Naive thymus-derived CD4-positive, alpha-beta T cell (primary cell): ENCODE results near the gene HOXD4. TPM values are rescaled to one million over a fixed set of nuclear protein-coding genes. Genes with fewer than 3 reads are reported as not detected.

Experiments used
- ATAC-seq: fragments of 150-1000 bp; cut with Tn5 transposase; 2 replicates; pipeline ENCODE4 v1.10.0; 2021; ENCODE audit warnings: mild to moderate bottlenecking, moderate library complexity
- CTCF ChIA-PET: fragments of 350-600 bp; sonication (Branson Sonifier 250); formaldehyde crosslinking; loops from one replicate; lab custom pipeline; 2021; ENCODE audit warnings: antibody characterized with exemption; lab: Charles Lee
- POLR2A ChIA-PET: fragments of 350-600 bp; sonication (Branson Sonifier 250); formaldehyde crosslinking; loops from one replicate; lab custom pipeline; 2021; ENCODE audit warnings: antibody characterized with exemption, inconsistent platforms; lab: Charles Lee
- DNase-seq, 9 donors: peaks; one replicate each; pipeline versions ENCODE4 v3.0.0 to v3.0.0-alpha.2; 2020 to 2022; ENCODE audit warnings: mixed read lengths in 1 of 9
- H3K27ac ChIP-seq: one replicate; pipeline ENCODE4 v1.7.0; 2013; ENCODE audit warnings: mild to moderate bottlenecking, low read depth, low read length, moderate library complexity
- H3K27me3 ChIP-seq, 2 donors: one replicate each; pipeline ENCODE4 v1.7.0; 2013; ENCODE audit warnings: low read length in 2 of 2, mild to moderate bottlenecking in 2 of 2, moderate library complexity in 2 of 2; ENCODE audit not compliant: control insufficient read depth in 2 of 2, insufficient read depth in 2 of 2
- H3K36me3 ChIP-seq, 3 experiments: 1 replicate in 2 of 3; 2 replicates in 1 of 3; pipeline ENCODE4 v1.7.0; 2013; ENCODE audit warnings: low read length in 3 of 3, mild to moderate bottlenecking in 3 of 3, moderate library complexity in 1 of 3; ENCODE audit not compliant: insufficient read depth in 3 of 3, control insufficient read depth in 2 of 3
- H3K4me1 ChIP-seq, 2 donors: one replicate each; pipeline ENCODE4 v1.7.0; 2013; ENCODE audit warnings: low read length in 2 of 2, mild to moderate bottlenecking in 2 of 2, moderate library complexity in 1 of 2; ENCODE audit not compliant: control insufficient read depth in 2 of 2, insufficient read depth in 2 of 2
- H3K4me3 ChIP-seq: 2 replicates; pipeline ENCODE4 v1.7.0; 2013; ENCODE audit warnings: mild to moderate bottlenecking, low read length
- H3K9me3 ChIP-seq, 3 experiments: 1 replicate in 2 of 3; 2 replicates in 1 of 3; pipeline ENCODE4 v1.7.0; 2013; ENCODE audit warnings: low read length in 3 of 3; ENCODE audit not compliant: control insufficient read depth in 2 of 3
- H3K27ac Mint-ChIP-seq, 9 donors: one replicate each; pipeline ENCODE4 v1.8.0; 2020 to 2022; ENCODE audit warnings: mixed read lengths in 9 of 9, mild to moderate bottlenecking in 8 of 9, moderate library complexity in 5 of 9, inconsistent platforms in 2 of 9
- H3K27me3 Mint-ChIP-seq, 5 donors: one replicate each; pipeline ENCODE4 v1.8.0; 2021 to 2022; ENCODE audit warnings: mixed read lengths in 5 of 5, mild to moderate bottlenecking in 1 of 5
- H3K36me3 Mint-ChIP-seq, 5 donors: one replicate each; pipeline ENCODE4 v1.8.0; 2020 to 2022; ENCODE audit warnings: mixed read lengths in 5 of 5, mild to moderate bottlenecking in 3 of 5, inconsistent platforms in 1 of 5
- H3K4me1 Mint-ChIP-seq, 7 donors: one replicate each; pipeline ENCODE4 v1.8.0; 2020 to 2022; ENCODE audit warnings: mixed read lengths in 7 of 7, mild to moderate bottlenecking in 3 of 7, inconsistent platforms in 1 of 7
- H3K4me3 Mint-ChIP-seq, 10 donors: one replicate each; pipeline ENCODE4 v1.8.0; 2020 to 2022; ENCODE audit warnings: mild to moderate bottlenecking in 10 of 10, mixed read lengths in 10 of 10, moderate library complexity in 6 of 10, inconsistent platforms in 2 of 10
- H3K9me3 Mint-ChIP-seq, 11 donors: one replicate each; pipeline ENCODE4 v1.8.0; 2020 to 2022; ENCODE audit warnings: mixed read lengths in 11 of 11, mild to moderate bottlenecking in 4 of 11, inconsistent platforms in 1 of 11, moderate library complexity in 1 of 11
- intact Hi-C, 2 donors: fragments of 100-400 bp; cut with micrococcal nuclease; formaldehyde crosslinking; loops; one replicate each; pipeline ENCODE4 v1.15.1; 2023
- polyA plus RNA-seq, 2 donors: library from polyadenylated mRNA; unstranded; fragments of 300-500 nt; fragmentation: Illumina TruSeq; gene quantifications; one replicate each; pipeline ENCODE4 v1.2.3, GENCODE V29; 2021
- total RNA-seq, 6 experiments: library from RNA in 5 of 6; stranded (reverse) in 5 of 6; gene quantifications; 1 replicate in 5 of 6; 2 replicates in 1 of 6; pipeline ENCODE4 v1.2.3 and lab custom pipeline; 2021 to 2026

The HOXD4 gene
- total and polyA plus RNA-seq, 7 experiments from 2014 or later, result not detected

DNA sequence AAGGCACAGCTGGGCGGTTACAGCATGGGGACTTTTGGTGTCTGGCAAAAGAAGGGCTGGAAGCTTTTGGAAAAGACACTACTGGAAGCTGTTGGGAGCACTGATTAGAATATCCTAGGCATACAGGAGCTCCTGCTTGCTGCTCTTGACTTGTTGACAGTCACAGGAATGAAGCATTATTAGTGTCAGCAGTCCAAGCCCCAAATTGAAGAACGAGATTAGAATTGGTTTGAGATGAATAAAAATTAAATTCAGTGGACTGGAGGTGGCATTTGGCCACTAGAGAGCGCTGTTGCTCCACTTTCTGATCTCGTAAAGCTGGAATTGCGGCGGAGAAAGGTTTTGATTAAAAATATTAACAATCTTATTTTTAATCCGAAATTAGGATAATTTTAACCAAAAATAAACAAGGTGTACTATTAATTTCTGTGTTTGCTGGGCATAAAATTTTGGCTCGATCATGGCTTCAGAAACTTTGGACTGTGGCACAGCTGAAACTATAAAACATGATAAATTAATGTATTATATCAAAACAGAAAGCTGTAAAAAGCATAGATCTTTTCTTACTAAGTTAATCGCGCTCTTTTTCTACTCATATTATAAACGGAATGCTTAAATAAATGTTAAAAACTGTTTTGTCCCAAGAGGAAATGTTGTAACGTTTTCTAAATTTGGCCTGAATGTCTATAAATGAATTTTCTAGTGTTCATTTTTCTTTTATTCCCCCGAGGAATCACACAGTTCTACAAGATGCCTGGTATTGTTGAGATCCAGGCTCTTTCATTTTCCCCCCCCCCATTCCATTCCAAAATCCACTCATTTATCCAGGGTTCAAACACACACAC is 24.2 kb upstream of the HOXD4 start:
- POLR2A ChIA-PET, result interaction anchor here (0.5 to 0.9 kb wide), 3 partner anchors 24 to 1594 kb away, joined by 3 read pairs; no protein-coding TSS in a partner anchor

DNA sequence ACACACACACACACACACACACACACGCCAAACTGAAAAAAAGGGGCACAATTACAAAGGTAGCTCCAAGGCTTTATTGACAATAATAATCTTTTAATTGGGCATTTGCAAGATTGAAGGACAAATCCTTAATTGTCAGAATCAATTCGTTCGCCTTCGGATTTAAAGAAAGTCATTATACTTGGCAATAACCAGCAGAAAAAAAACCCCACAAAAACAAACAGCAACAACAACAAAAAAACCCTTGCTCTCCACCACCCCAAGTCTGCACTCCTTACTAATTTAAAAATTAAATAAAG is 23.6 kb upstream of the HOXD4 start:
- H3K27me3 ChIP-seq, result peaks cover 37 to 74% of the 10 kb centered on the region in 2 donors
- ChIA-PET POLR2A (interaction anchor here (0.5 to 0.9 kb wide), 3 partner anchors 25 to 1594 kb away, joined by 3 read pairs; no protein-coding TSS in a partner anchor), CTCF (interaction anchor here (0.6 to 5.6 kb wide), 10 partner anchors 16 to 1020 kb away, joined by 3 to 65 read pairs (median 3); no protein-coding TSS in a partner anchor)
- no peaks in the 10 kb centered on the region for H3K36me3 ChIP-seq
- H3K9me3 ChIP-seq, result no peaks in the 10 kb centered on the region
- H3K4me1 ChIP-seq, result peaks cover 3 to 14% of the 10 kb centered on the region in 2 donors
- Mint-ChIP-seq H3K27ac (peak overlapping the region in 4 of 9 donors; percentile 53 to 90 (median 70)), H3K9me3 (peaks cover 0 to 16% (median 4%) of the 10 kb centered on the region in 11 donors), H3K4me3 (peak overlapping the region in 2 of 10 donors; percentile 11 to 67), H3K27me3 (peaks cover 76 to 82% (median 81%) of the 10 kb centered on the region in 5 donors), H3K36me3 (peaks cover 0 to 5% (median 0%) of the 10 kb centered on the region in 5 donors), H3K4me1 (peaks cover 17 to 52% (median 42%) of the 10 kb centered on the region in 7 donors)
- intact Hi-C loops, result loop anchor here (1.0 to 10.0 kb wide), 15 partner anchors 43 to 1793 kb away; partner anchors contain the start of genes LNPK (in 1 of the 2) and SP9 (in 1 of the 2)
- no peak overlapping the region for H3K4me3 ChIP-seq
- no peak for DNase-seq
- H3K27ac ChIP-seq, result no peak overlapping the region
- ATAC-seq, result no peak

More for the DNA sequence above, 24.2 kb upstream of the HOXD4 start:
- Histone ChIP-seq H3K9me3 (no peaks in the 10 kb centered on the region), H3K27ac (no peak overlapping the region), H3K4me1 (peaks cover 3 to 20% of the 10 kb centered on the region in 2 donors), H3K4me3 (no peak overlapping the region), H3K27me3 (peaks cover 33 to 74% of the 10 kb centered on the region in 2 donors), H3K36me3 (no peaks in the 10 kb centered on the region)
- CTCF ChIA-PET, result interaction anchor here (0.6 to 5.6 kb wide), 16 partner anchors 12 to 1035 kb away, joined by 3 to 65 read pairs (median 4); no protein-coding TSS in a partner anchor
- Mint-ChIP-seq H3K4me1 (peaks cover 17 to 51% (median 41%) of the 10 kb centered on the region in 7 donors), H3K9me3 (peaks cover 0 to 12% (median 1%) of the 10 kb centered on the region in 11 donors), H3K27ac (peak overlapping the region in 3 of 9 donors; percentile 8 to 63 (median 62)), H3K4me3 (peak overlapping the region in 4 of 10 donors; percentile 17 to 67 (median 38)), H3K36me3 (peaks cover 0 to 5% (median 0%) of the 10 kb centered on the region in 5 donors), H3K27me3 (peaks cover 71 to 80% (median 76%) of the 10 kb centered on the region in 5 donors)
- ATAC-seq (peak; percentile 51), DNase-seq (peak in 8 of 9 donors; percentile 26 to 68 (median 54))
- intact Hi-C loops, result loop anchor here (1.0 to 10.0 kb wide), 14 partner anchors 125 to 1792 kb away; partner anchors contain the start of genes LNPK (in 1 of the 2) and SP9 (in 1 of the 2)

DNA sequence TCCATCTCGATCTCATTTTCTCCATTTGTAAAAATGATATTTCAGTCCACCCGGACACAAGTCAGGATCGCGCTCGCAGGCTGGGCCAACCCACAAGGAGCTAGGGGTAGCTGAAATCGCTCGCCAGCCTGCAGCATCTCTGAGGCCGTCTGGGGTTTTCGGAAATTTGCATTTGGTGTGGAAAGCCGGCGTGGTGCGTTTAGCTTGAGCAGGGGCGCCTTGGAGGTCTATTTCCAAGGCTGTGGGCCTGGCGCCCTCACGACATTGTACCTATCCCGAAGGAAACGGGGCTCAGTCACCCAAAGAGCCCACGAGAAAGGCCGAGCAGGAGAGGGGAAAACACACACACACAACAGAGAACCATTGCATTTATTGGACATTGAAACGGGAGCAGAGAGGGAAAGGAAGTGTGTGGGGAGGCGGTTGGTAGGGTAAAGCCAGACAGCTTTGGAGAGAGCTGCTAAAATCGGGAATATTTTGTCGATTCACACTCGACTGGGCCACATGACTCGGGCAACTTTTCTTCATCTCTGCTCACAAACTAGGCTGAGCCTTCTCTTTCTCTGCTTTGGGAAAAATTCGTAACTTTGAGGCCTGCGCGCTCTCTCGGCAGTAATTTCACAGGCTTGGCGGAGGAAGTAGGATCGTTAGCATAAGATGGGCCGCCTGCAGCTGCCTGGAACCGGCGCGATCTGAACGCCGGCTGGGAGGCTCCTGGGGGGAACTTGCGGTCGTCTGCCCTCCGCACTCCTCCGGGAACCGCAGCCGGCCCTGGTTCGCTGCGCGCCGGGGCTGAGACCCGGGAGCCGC is 23.0 kb upstream of the HOXD4 start:
- intact Hi-C loops, result loop anchor here (2.0 to 10.0 kb wide), 6 partner anchors 44 to 1794 kb away; partner anchors contain the start of genes LNPK (in 1 of the 2) and SP9 (in 1 of the 2)
- Mint-ChIP-seq H3K4me1 (peaks cover 17 to 51% (median 41%) of the 10 kb centered on the region in 7 donors), H3K9me3 (peaks cover 0 to 20% (median 4%) of the 10 kb centered on the region in 11 donors), H3K36me3 (peaks cover 0 to 5% (median 0%) of the 10 kb centered on the region in 5 donors), H3K4me3 (peak overlapping the region; percentile 12 to 75 (median 66)), H3K27me3 (peaks cover 80 to 87% (median 86%) of the 10 kb centered on the region in 5 donors), H3K27ac (peak overlapping the region in 4 of 9 donors; percentile 53 to 90 (median 70))
- ATAC-seq (no peak), DNase-seq (peak in 1 of 9 donors; percentile 20)
- no peaks in the 10 kb centered on the region for H3K36me3 ChIP-seq
- no peak overlapping the region for H3K4me3 ChIP-seq
- CTCF ChIA-PET, result interaction anchor here (0.6 to 5.6 kb wide), 9 partner anchors 15 to 1019 kb away, joined by 3 to 65 read pairs (median 3); no protein-coding TSS in a partner anchor
- H3K27me3 ChIP-seq, result peaks cover 39 to 78% of the 10 kb centered on the region in 2 donors
- H3K9me3 ChIP-seq, result no peaks in the 10 kb centered on the region
- POLR2A ChIA-PET, result interaction anchor here (0.9 kb wide), 2 partner anchors 26 to 328 kb away, joined by 3 read pairs; no protein-coding TSS in a partner anchor
- H3K4me1 ChIP-seq, result peaks cover 3 to 9% of the 10 kb centered on the region in 2 donors
- H3K27ac ChIP-seq, result no peak overlapping the region

DNA sequence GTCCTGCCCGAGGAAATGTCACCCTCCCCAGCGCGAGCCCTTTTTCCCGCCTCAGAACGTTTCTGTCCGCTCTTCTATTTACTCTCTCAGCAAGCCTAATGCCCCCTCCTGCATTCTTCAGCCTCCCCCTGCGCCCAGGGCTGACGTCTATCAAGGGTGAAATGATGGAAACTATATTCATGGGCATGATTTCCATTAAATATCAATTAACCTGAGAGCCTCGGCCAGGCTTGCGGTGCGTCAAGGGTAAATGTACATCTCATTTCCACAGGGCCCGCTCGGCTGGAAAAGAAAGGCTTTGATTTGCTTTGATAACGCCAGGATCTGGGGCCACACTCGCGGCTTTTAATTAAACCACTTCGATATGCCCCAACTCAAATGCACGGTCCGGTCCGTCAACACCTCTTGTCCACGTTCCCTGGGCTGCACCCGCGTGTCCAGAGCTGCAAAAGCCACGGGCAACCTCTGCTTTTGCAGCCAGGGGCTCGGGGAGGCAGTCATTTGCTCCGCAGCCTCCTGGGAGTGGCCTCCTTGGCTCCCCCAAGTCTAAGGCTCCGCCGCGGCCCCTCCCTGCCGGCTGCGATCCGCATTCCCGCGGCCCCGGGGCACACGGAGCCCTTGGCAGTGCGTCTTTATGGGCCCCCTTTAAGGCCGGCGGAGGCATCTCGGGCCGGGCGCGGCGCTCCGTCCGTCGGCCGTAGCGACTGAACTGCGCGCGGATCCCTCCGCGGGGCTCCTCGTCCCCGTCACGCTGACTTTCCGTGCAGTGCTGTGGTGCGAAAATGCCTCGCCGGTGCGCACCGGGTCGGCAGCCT is 22.2 kb upstream of the HOXD4 start, which contains the start of gene HOXD8:
TSS of gene HOXD8 (plus strand) at position 724 of the 815 bp plus-strand sequence. CDS start 662 bp downstream, outside the sequence.
- Histone ChIP-seq H3K4me3 (no peak within 1 kb of the TSS), H3K4me1 (peaks cover 3 to 6% of the 10 kb centered on the region in 2 donors), H3K36me3 (no peaks in the 10 kb centered on the region), H3K27me3 (peaks cover 39 to 74% of the 10 kb centered on the region in 2 donors), H3K27ac (no peak within 1 kb of the TSS), H3K9me3 (no peaks in the 10 kb centered on the region)
- Mint-ChIP-seq H3K4me3 (peak within 1 kb of the TSS; percentile 42 to 82 (median 69)), H3K9me3 (peaks cover 0 to 28% (median 5%) of the 10 kb centered on the region in 11 donors), H3K36me3 (peaks cover 0 to 5% (median 0%) of the 10 kb centered on the region in 5 donors), H3K4me1 (peaks cover 17 to 45% (median 34%) of the 10 kb centered on the region in 7 donors), H3K27me3 (peaks cover 80 to 87% (median 86%) of the 10 kb centered on the region in 5 donors), H3K27ac (peak within 1 kb of the TSS in 4 of 9 donors; percentile 25 to 90 (median 70))
- DNase-seq, result peak in 1 of 9 donors; percentile 27
- no peak for ATAC-seq
- intact Hi-C loops, result loop anchor here (2.0 to 10.0 kb wide), 6 partner anchors 44 to 1794 kb away; partner anchors contain the start of genes LNPK (in 1 of the 2) and SP9 (in 1 of the 2)
- CTCF ChIA-PET, result interaction anchor here (2.8 to 5.6 kb wide), 2 partner anchors 325 to 522 kb away, joined by 27 to 65 read pairs; no protein-coding TSS in a partner anchor
- POLR2A ChIA-PET, result no interaction called here

DNA sequence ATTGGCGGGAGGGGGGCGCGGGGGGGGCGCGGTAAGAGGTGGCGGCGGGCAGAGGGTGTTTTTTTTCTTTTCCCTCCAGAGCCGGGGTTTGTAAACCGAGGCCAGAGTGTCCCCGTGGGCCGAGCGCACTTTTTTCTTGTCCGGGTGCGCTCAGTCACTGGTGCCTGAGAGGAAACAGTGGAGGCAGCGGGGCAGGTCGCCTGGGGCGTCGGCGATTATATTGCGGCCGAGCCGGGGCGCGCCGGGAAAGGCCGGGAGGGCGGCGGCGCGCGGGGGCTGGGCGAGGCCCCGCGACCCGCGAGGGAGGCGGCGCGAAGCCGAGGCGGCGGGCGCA is 21.6 kb upstream of the HOXD4 start:
- ATAC-seq (peak; percentile 12), DNase-seq (peak in 1 of 9 donors; percentile 22)
- H3K4me1 Mint-ChIP-seq, result peaks cover 17 to 45% (median 34%) of the 10 kb centered on the region in 7 donors
- H3K4me3 Mint-ChIP-seq, result peak overlapping the region in 6 of 10 donors; percentile 45 to 75 (median 58)
- Histone ChIP-seq H3K4me3 (no peak overlapping the region), H3K4me1 (peaks cover 3 to 6% of the 10 kb centered on the region in 2 donors), H3K27me3 (peaks cover 43 to 69% of the 10 kb centered on the region in 2 donors), H3K27ac (no peak overlapping the region), H3K9me3 (no peaks in the 10 kb centered on the region), H3K36me3 (no peaks in the 10 kb centered on the region)
- POLR2A ChIA-PET, result no interaction called here
- CTCF ChIA-PET, result interaction anchor here (5.6 kb wide), 1 partner anchor 325 kb away, joined by 65 read pairs; no protein-coding TSS in a partner anchor
- H3K27ac Mint-ChIP-seq, result no peak overlapping the region
- peaks cover 80 to 87% (median 86%) of the 10 kb centered on the region in 5 donors for H3K27me3 Mint-ChIP-seq
- intact Hi-C loops, result loop anchor here (2.0 to 10.0 kb wide), 10 partner anchors 32 to 1795 kb away; partner anchors contain the start of genes HOXD12 (in 1 of the 2), LNPK (in 1 of the 2) and SP9 (in 1 of the 2)
- H3K9me3 Mint-ChIP-seq, result peaks cover 0 to 28% (median 5%) of the 10 kb centered on the region in 11 donors
- peaks cover 0 to 5% (median 0%) of the 10 kb centered on the region in 5 donors for H3K36me3 Mint-ChIP-seq
